Esophagus squamous epithelium (tissue), 4 donors: ENCODE results near the gene HOTAIR.

Experiments used
- CTCF ChIP-seq, 6 experiments: fragments of 450-650 bp in 4 of 6; fragments of 200-600 bp in 2 of 6; sonication (generic) in 2 of 6; IDR thresholded peaks; one replicate each; pipeline ENCODE4 v1.5.1; 2016 to 2019; ENCODE audit warnings: antibody characterized with exemption in 6 of 6, mild to moderate bottlenecking in 4 of 6, moderate library complexity in 4 of 6
- POLR2A ChIP-seq, 4 donors: fragments of 450-650 bp; IDR thresholded peaks; one replicate each; pipeline ENCODE4 v1.6.1; 2017; ENCODE audit warnings: antibody characterized with exemption in 4 of 4, mild to moderate bottlenecking in 4 of 4, moderate library complexity in 3 of 4

- no peak for TF ChIP-seq POLR2A (IDR thresholded peaks at IDR 0.05)
- TF ChIP-seq CTCF (IDR thresholded peaks at IDR 0.05): no peak
These were observed 8.7 kb downstream of the HOTAIR start for GRCh38 chr12:53966085-53966384.
